Measurements from ENCODE around the gene GRIK5. TPM values are rescaled to one million over a fixed set of nuclear protein-coding genes. Genes with fewer than 3 reads are reported as not detected.
"Not testable (repeated sequence)": the region's sequence is repeated elsewhere in the genome, so short reads cannot be mapped to it uniquely, and the experiment has no call there.

Gene GRIK5
- total and polyA plus RNA-seq, 2 experiments from 2014 or later = 0.50 to 0.60 TPM

DNA sequence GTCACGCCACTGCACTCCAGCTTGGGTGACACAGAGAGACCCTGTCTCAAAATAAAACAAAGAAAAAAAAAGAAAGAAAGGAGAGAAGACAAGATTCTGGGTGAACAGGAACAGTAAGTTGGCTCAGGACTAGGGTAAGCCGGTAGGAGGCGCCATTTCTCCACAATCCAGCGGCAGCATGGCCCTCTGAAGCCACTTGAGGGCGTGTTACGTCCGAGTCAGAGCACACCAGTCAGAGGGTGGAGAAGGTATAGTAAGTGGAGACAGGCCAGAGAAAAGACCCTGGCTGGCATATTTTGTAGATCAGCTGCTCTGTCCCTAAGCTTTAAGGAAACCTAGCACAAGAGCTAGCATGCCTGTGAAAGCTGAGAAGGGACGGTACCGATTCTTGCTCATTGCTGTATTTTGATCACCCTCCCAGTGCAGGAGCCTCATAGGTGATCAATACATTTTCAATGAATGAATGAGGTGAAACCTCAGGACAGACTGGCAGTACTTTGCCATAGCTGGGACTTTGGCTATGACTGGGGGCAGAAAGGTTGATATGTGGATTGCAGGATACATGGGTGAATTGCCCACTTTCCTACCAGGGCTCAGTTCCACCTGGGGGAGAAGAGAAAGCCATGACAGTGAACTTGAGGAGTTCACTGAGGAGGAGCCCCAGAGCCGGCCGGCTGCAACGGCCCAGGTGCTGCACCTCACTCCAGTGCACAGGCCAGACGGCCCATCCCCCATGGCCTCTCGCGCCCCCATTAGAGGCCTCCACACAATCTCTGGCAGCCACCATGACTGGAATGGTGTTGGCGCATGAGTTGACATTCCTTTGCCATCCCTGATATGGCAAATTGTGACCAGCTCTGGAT lies 38.8 kb upstream of the GRIK5 start:
- no peaks in the 10 kb centered on the region for H3K79me2 ChIP-seq
- peaks cover 12% of the 10 kb centered on the region for H3K27me3 ChIP-seq
- H3K4me3 ChIP-seq = no peak overlapping the region
- H3K4me1 ChIP-seq (ENCODE audit: insufficient read depth) = peaks cover under 1% of the 10 kb centered on the region
- no peaks in the 10 kb centered on the region for H4K20me1 ChIP-seq (ENCODE audit: insufficient read depth, poor library complexity, severe bottlenecking)
- WGBS (ENCODE audit: low lambda C conversion rate, missing lambda C conversion rate) = 35% methylated on average over 16 of the region's 16 CpGs
- H2AFZ ChIP-seq = no peak overlapping the region
- no peaks in the 10 kb centered on the region for H3K36me3 ChIP-seq (replicated peaks; ENCODE audit: insufficient read depth, low read depth)
- peak; percentile 99 for TF ChIP-seq CTCF (IDR thresholded peaks at IDR 0.05; ENCODE audit: poor library complexity)
- TF ChIP-seq EZH2 (IDR thresholded peaks at IDR 0.05; ENCODE audit: borderline replicate concordance) = no peak
- no peak for TF ChIP-seq EZH2phosphoT487 (IDR thresholded peaks at IDR 0.05; ENCODE audit: low read depth, severe bottlenecking, unreplicated experiment)
- DNase-seq (ENCODE audit: low spot score) = peak; percentile 90
- H3K27ac ChIP-seq = no peak overlapping the region
- H3K9me3 ChIP-seq (ENCODE audit: low read depth) = no peaks in the 10 kb centered on the region
- H3K4me2 ChIP-seq = no peak overlapping the region
- H3K9me2 ChIP-seq (replicated peaks; ENCODE audit: insufficient read depth) = no peaks in the 10 kb centered on the region

- peaks cover 12% of the 10 kb centered on the region for H3K27me3 ChIP-seq
- no peaks in the 10 kb centered on the region for H3K4me1 ChIP-seq (ENCODE audit: insufficient read depth)
- H4K20me1 ChIP-seq (ENCODE audit: insufficient read depth, poor library complexity, severe bottlenecking) = no peaks in the 10 kb centered on the region
- no peak overlapping the region for H3K4me2 ChIP-seq
- 83% methylated on average over 2 of the region's 2 CpGs for WGBS (ENCODE audit: low lambda C conversion rate, missing lambda C conversion rate)
- no peak overlapping the region for H3K4me3 ChIP-seq
- H3K9me3 ChIP-seq (ENCODE audit: low read depth) = no peaks in the 10 kb centered on the region
- no peaks in the 10 kb centered on the region for H3K79me2 ChIP-seq
- no peak overlapping the region for H2AFZ ChIP-seq
- TF ChIP-seq EZH2phosphoT487 (IDR thresholded peaks at IDR 0.05; ENCODE audit: low read depth, severe bottlenecking, unreplicated experiment) (no peak), CTCF (IDR thresholded peaks at IDR 0.05; ENCODE audit: poor library complexity) (no peak), EZH2 (IDR thresholded peaks at IDR 0.05; ENCODE audit: borderline replicate concordance) (no peak)
- no peak overlapping the region for H3K27ac ChIP-seq
- no peaks in the 10 kb centered on the region for H3K9me2 ChIP-seq (replicated peaks; ENCODE audit: insufficient read depth)
- DNase-seq (ENCODE audit: low spot score) = no peak
- H3K36me3 ChIP-seq (replicated peaks; ENCODE audit: insufficient read depth, low read depth) = no peaks in the 10 kb centered on the region
These were observed 35.4 kb upstream of the GRIK5 start for GRCh38 chr19:42105368-42105767.

GRCh38 chr19:42102877-42103276 lies 32.9 kb upstream of the GRIK5 start:
- Histone ChIP-seq H3K4me1 (ENCODE audit: insufficient read depth) (no peaks in the 10 kb centered on the region), H3K4me2 (no peak overlapping the region), H3K36me3 (replicated peaks; ENCODE audit: insufficient read depth, low read depth) (no peaks in the 10 kb centered on the region), H4K20me1 (ENCODE audit: insufficient read depth, poor library complexity, severe bottlenecking) (no peaks in the 10 kb centered on the region), H3K9me2 (replicated peaks; ENCODE audit: insufficient read depth) (no peaks in the 10 kb centered on the region), H3K27ac (no peak overlapping the region), H3K9me3 (ENCODE audit: low read depth) (no peaks in the 10 kb centered on the region), H2AFZ (no peak overlapping the region), H3K27me3 (peaks cover 12% of the 10 kb centered on the region), H3K4me3 (no peak overlapping the region), H3K79me2 (no peaks in the 10 kb centered on the region)
- TF ChIP-seq EZH2phosphoT487 (IDR thresholded peaks at IDR 0.05; ENCODE audit: low read depth, severe bottlenecking, unreplicated experiment) (no peak), CTCF (IDR thresholded peaks at IDR 0.05; ENCODE audit: poor library complexity) (no peak), EZH2 (IDR thresholded peaks at IDR 0.05; ENCODE audit: borderline replicate concordance) (no peak)
- WGBS (ENCODE audit: low lambda C conversion rate, missing lambda C conversion rate) = 86% methylated on average over 2 of the region's 2 CpGs
- no peak for DNase-seq (ENCODE audit: low spot score)

- H3K9me2 ChIP-seq (replicated peaks; ENCODE audit: insufficient read depth); H3K79me2 ChIP-seq; H4K20me1 ChIP-seq (ENCODE audit: insufficient read depth, poor library complexity, severe bottlenecking); H3K4me1 ChIP-seq (ENCODE audit: insufficient read depth); H3K36me3 ChIP-seq (replicated peaks; ENCODE audit: insufficient read depth, low read depth); DNase-seq (ENCODE audit: low spot score); H3K4me3 ChIP-seq; H3K4me2 ChIP-seq; H2AFZ ChIP-seq; H3K9me3 ChIP-seq (ENCODE audit: low read depth); H3K27ac ChIP-seq: not testable (repeated sequence)
- 84% methylated on average over 10 of the region's 10 CpGs for WGBS (ENCODE audit: low lambda C conversion rate, missing lambda C conversion rate)
- H3K27me3 ChIP-seq = peaks cover 12% of the 10 kb centered on the region
These were observed 30.2 kb upstream of the GRIK5 start for GRCh38 chr19:42100241-42100640.
